ENCODE data around the gene ACTL8. TPM values are rescaled to one million over a fixed set of nuclear protein-coding genes. Genes with fewer than 3 reads are reported as not detected.
A peak's percentile ranks its signal among the peaks of the same experiment; 100 is the strongest.

The ACTL8 gene
- total and polyA plus RNA-seq, 2 donors (not counting 1 experiment from before 2014, with no cell fraction given): 0.15 TPM; not detected in 1

DNA sequence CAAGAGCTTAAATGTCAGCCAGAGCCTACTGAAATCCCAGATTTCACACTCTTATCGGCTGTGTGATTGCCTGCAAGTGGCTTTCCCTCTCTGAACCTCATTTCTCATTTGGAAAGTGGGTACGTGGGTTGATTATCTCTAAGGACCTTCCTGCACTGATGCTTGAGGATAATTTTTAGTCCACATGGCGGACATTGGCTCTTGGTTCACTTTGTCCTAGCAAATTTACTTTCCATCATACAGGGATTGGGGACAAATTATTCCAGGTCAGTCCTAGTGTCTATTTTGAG is 111.6 kb downstream of the ACTL8 start:
- H3K4me2 ChIP-seq (ENCODE audit: extremely low read depth, insufficient read depth, low read length): no peak overlapping the region

DNA sequence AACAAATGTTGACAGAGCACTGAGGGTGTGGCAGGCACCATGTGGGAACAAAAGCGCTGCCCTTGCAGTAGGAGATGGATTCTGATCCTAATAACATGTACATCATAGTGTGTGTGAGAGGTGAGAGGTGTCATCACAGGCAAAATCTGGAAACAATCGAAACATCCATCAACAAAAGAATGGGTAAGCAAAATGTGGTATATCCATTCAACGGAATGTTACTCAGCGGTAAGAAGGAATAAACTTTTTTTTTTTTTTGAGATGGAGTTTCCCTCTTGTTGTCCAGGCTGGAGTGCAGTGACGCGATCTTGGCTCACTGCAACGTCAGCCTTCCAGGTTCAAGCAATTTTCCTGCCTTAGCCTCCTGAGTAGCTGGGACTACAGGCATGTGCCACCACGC is 112.3 kb downstream of the ACTL8 start:
- H3K27ac ChIP-seq (ENCODE audit: insufficient read depth, low read length): no peak overlapping the region
- no peak for DNase-seq (ENCODE audit: low read depth in 2 of 2)
- TF ChIP-seq, protein P1, sequence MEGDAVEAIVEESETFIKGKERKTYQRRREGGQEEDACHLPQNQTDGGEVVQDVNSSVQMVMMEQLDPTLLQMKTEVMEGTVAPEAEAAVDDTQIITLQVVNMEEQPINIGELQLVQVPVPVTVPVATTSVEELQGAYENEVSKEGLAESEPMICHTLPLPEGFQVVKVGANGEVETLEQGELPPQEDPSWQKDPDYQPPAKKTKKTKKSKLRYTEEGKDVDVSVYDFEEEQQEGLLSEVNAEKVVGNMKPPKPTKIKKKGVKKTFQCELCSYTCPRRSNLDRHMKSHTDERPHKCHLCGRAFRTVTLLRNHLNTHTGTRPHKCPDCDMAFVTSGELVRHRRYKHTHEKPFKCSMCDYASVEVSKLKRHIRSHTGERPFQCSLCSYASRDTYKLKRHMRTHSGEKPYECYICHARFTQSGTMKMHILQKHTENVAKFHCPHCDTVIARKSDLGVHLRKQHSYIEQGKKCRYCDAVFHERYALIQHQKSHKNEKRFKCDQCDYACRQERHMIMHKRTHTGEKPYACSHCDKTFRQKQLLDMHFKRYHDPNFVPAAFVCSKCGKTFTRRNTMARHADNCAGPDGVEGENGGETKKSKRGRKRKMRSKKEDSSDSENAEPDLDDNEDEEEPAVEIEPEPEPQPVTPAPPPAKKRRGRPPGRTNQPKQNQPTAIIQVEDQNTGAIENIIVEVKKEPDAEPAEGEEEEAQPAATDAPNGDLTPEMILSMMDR (conservative IDR thresholded peaks at IDR 0.05 in 1 of 2, IDR thresholded peaks at IDR 0.05 in 1 of 2; ENCODE audit: low read depth in 1 of 2, low read length in 2 of 2): no peak
- TF ChIP-seq EZH2 (IDR thresholded peaks at IDR 0.05; ENCODE audit: low read length, missing control alignments): no peak
- H3K79me2 ChIP-seq (ENCODE audit: control insufficient read depth, insufficient read depth, low read length): no peaks in the 10 kb centered on the region
- no peaks in the 10 kb centered on the region for H4K20me1 ChIP-seq (ENCODE audit: control insufficient read depth, extremely low read depth, insufficient read depth, low read length)
- H3K9ac ChIP-seq (ENCODE audit: insufficient read depth, low read length): no peak overlapping the region
- H3K36me3 ChIP-seq (ENCODE audit: control insufficient read depth, insufficient read depth, low read length): no peaks in the 10 kb centered on the region
- no peaks in the 10 kb centered on the region for H3K9me3 ChIP-seq (ENCODE audit: control insufficient read depth, insufficient read depth, low read depth, low read length)
- H3K4me2 ChIP-seq (ENCODE audit: extremely low read depth, insufficient read depth, low read length): no peak overlapping the region
- H3K4me3 ChIP-seq (replicated peaks in 1 of 4; ENCODE audit: control extremely low read depth in 1 of 4, insufficient read depth in 1 of 4, low read depth in 3 of 4, low read length in 4 of 4): no peak overlapping the region
- H3K27me3 ChIP-seq (ENCODE audit: control insufficient read depth, insufficient read depth, low read length): no peaks in the 10 kb centered on the region
- H3K4me1 ChIP-seq (ENCODE audit: control insufficient read depth, extremely low read depth, insufficient read depth, low read length): peaks cover 10% of the 10 kb centered on the region
- H2AFZ ChIP-seq (ENCODE audit: low read length): no peak overlapping the region

More for the DNA sequence above, 111.6 kb downstream of the ACTL8 start:
- no peaks in the 10 kb centered on the region for H4K20me1 ChIP-seq (ENCODE audit: control insufficient read depth, extremely low read depth, insufficient read depth, low read length)
- H3K27ac ChIP-seq (ENCODE audit: insufficient read depth, low read length): peak overlapping the region; percentile 80
- H3K4me3 ChIP-seq (replicated peaks in 1 of 4; ENCODE audit: control extremely low read depth in 1 of 4, insufficient read depth in 1 of 4, low read depth in 3 of 4, low read length in 4 of 4): no peak overlapping the region
- no peaks in the 10 kb centered on the region for H3K79me2 ChIP-seq (ENCODE audit: control insufficient read depth, insufficient read depth, low read length)
- peaks cover 12% of the 10 kb centered on the region for H3K4me1 ChIP-seq (ENCODE audit: control insufficient read depth, extremely low read depth, insufficient read depth, low read length)
- no peaks in the 10 kb centered on the region for H3K36me3 ChIP-seq (ENCODE audit: control insufficient read depth, insufficient read depth, low read length)
- TF ChIP-seq, protein P1 (conservative IDR thresholded peaks at IDR 0.05 in 1 of 2, IDR thresholded peaks at IDR 0.05 in 1 of 2; ENCODE audit: low read depth in 1 of 2, low read length in 2 of 2): no peak
- no peak for TF ChIP-seq EZH2 (IDR thresholded peaks at IDR 0.05; ENCODE audit: low read length, missing control alignments)
- no peak overlapping the region for H3K9ac ChIP-seq (ENCODE audit: insufficient read depth, low read length)
- H3K9me3 ChIP-seq (ENCODE audit: control insufficient read depth, insufficient read depth, low read depth, low read length): no peaks in the 10 kb centered on the region
- H2AFZ ChIP-seq (ENCODE audit: low read length): no peak overlapping the region
- DNase-seq (ENCODE audit: low read depth in 2 of 2): no peak
- H3K27me3 ChIP-seq (ENCODE audit: control insufficient read depth, insufficient read depth, low read length): no peaks in the 10 kb centered on the region

DNA sequence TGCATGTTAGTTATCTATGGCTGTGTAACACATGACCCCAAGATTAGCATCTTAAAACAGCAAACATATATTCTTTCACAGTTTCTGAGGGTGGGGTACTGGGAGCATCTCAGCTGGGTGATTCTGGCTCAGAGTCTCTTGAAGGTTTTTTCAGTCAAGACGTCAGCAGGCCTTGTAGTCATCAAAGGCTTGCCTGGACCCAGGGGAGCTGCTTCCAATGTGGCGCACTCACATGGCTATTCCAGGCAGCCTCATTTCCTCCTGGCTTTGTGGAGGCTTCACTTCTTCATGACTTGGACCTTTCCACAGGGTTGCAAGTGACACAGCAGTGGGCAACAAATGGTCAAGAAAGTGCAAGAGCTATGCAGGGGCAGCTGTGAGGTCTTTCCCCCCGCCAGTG is 114.7 kb downstream of the ACTL8 start:
- H2AFZ ChIP-seq (ENCODE audit: low read length): no peak overlapping the region
- H4K20me1 ChIP-seq (ENCODE audit: control insufficient read depth, extremely low read depth, insufficient read depth, low read length): no peaks in the 10 kb centered on the region
- peaks cover 25% of the 10 kb centered on the region for H3K4me1 ChIP-seq (ENCODE audit: control insufficient read depth, extremely low read depth, insufficient read depth, low read length)
- no peaks in the 10 kb centered on the region for H3K9me3 ChIP-seq (ENCODE audit: control insufficient read depth, insufficient read depth, low read depth, low read length)
- no peak overlapping the region for H3K4me2 ChIP-seq (ENCODE audit: extremely low read depth, insufficient read depth, low read length)
- peak; percentile 25 to 48 for DNase-seq (ENCODE audit: low read depth in 2 of 2)
- no peaks in the 10 kb centered on the region for H3K27me3 ChIP-seq (ENCODE audit: control insufficient read depth, insufficient read depth, low read length)
- TF ChIP-seq, protein P1 (conservative IDR thresholded peaks at IDR 0.05 in 1 of 2, IDR thresholded peaks at IDR 0.05 in 1 of 2; ENCODE audit: low read depth in 1 of 2, low read length in 2 of 2): no peak
- no peak for TF ChIP-seq EZH2 (IDR thresholded peaks at IDR 0.05; ENCODE audit: low read length, missing control alignments)
- H3K36me3 ChIP-seq (ENCODE audit: control insufficient read depth, insufficient read depth, low read length): no peaks in the 10 kb centered on the region
- H3K79me2 ChIP-seq (ENCODE audit: control insufficient read depth, insufficient read depth, low read length): no peaks in the 10 kb centered on the region
- no peak overlapping the region for H3K27ac ChIP-seq (ENCODE audit: insufficient read depth, low read length)
- H3K4me3 ChIP-seq (replicated peaks in 1 of 4; ENCODE audit: control extremely low read depth in 1 of 4, insufficient read depth in 1 of 4, low read depth in 3 of 4, low read length in 4 of 4): no peak overlapping the region
- H3K9ac ChIP-seq (ENCODE audit: insufficient read depth, low read length): no peak overlapping the region
